A673 (cell line): ENCODE results near the gene SPAST.
"Not testable (repeated sequence)": the region's sequence is repeated elsewhere in the genome, so short reads cannot be mapped to it uniquely, and the experiment has no call there.

Experiments used
- EZH2 ChIP-seq: fragments of 200-600 bp; sonication (generic); IDR thresholded peaks from 2 replicates; pipeline ENCODE4 v1.6.1; 2017; ENCODE audit warnings: borderline replicate concordance, low read depth, mild to moderate bottlenecking, mixed read lengths, antibody characterized with exemption, low read length; ENCODE audit not compliant: poor library complexity, severe bottlenecking
- TF ChIP-seq, protein P1 (sequence below): fragments of 300-800, 200-600 bp; sonication (generic); conservative IDR thresholded peaks from 2 replicates; pipeline ENCODE4 v1.5.1; 2017; ENCODE audit warnings: low read depth, mild to moderate bottlenecking, antibody characterized with exemption, low read length, moderate library complexity, mixed read lengths

DNA sequence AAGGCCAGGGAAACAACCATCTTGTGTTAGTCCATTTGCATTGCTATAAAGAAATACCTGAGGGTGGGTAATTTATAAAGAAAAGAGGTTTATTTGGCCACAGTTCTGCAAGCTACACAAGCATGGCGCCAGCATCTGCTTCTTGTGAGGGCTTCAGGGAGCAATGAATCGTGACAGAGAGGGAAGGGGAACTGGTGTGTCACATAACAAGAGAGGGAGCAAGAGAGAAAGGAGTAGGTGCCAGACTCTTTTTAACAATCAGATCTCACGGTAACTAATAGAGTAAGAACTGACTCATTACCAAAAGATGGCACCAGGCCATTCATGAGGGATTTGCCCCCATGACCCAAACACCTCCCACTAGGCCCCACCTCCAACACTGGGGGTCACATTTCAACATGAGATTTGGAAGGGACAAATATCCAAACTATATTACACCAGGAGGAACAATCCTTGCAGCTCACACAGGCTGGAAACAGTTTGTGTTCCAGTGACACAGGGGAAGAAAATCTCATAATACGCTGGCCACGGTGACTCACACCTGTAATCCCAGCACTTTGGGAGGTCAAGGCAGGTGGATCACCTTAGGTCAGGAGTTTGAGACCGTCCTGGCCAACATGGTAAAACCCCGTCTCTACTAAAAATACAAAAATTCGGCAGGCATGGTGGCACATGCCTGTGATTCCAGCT is 29.0 kb upstream of the SPAST start:
- TF ChIP-seq, protein P1, sequence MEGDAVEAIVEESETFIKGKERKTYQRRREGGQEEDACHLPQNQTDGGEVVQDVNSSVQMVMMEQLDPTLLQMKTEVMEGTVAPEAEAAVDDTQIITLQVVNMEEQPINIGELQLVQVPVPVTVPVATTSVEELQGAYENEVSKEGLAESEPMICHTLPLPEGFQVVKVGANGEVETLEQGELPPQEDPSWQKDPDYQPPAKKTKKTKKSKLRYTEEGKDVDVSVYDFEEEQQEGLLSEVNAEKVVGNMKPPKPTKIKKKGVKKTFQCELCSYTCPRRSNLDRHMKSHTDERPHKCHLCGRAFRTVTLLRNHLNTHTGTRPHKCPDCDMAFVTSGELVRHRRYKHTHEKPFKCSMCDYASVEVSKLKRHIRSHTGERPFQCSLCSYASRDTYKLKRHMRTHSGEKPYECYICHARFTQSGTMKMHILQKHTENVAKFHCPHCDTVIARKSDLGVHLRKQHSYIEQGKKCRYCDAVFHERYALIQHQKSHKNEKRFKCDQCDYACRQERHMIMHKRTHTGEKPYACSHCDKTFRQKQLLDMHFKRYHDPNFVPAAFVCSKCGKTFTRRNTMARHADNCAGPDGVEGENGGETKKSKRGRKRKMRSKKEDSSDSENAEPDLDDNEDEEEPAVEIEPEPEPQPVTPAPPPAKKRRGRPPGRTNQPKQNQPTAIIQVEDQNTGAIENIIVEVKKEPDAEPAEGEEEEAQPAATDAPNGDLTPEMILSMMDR = not testable (repeated sequence)
- TF ChIP-seq EZH2 = not testable (repeated sequence)
